Adrenal gland (tissue), 5 donors: ENCODE measurements around the gene BMPR1B.

ENCODE experiments used
- CTCF ChIP-seq, 6 experiments: fragments of 450-650 bp in 4 of 6; fragments of 200-600 bp in 2 of 6; sonication (generic) in 1 of 6; IDR thresholded peaks; 1 replicate in 5 of 6; 2 replicates in 1 of 6; pipeline versions ENCODE4 v1.5.1 to v1.8.0; 2016 to 2021; ENCODE audit warnings: antibody characterized with exemption in 6 of 6, mild to moderate bottlenecking in 2 of 6, moderate library complexity in 1 of 6
- POLR2A ChIP-seq, 2 donors: fragments of 450-650 bp; IDR thresholded peaks; one replicate each; pipeline ENCODE4 v1.6.1; 2017; ENCODE audit warnings: antibody characterized with exemption in 2 of 2, mild to moderate bottlenecking in 2 of 2, moderate library complexity in 1 of 2
- donor health status: DM: no; HTN: no; CAD: no.

DNA sequence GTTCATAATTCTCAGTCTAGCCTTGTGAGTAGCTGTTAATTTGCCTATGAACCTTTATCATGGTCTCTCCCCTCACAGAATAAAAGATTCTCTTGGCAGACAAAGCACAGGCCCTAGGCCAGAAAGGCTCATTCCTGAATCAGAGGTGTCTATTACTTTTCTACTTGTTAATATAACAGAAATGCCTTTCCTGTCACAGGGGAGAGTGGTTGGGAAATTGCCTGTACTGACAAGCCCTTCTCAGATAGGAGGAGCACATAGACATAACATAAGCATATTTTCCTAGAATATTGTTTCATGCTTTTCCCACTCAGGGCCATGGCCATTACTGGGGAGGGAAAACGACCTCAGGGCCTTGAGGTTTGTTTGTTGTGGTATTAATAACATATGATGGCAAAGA is 308.3 kb downstream of the BMPR1B start:
- TF ChIP-seq CTCF (IDR thresholded peaks at IDR 0.05) (no peak), POLR2A (IDR thresholded peaks at IDR 0.05) (no peak)
